CD4-positive, alpha-beta T cell (primary cell): ENCODE measurements around the gene KLHL17. TPM values are rescaled to one million over a fixed set of nuclear protein-coding genes. Genes with fewer than 3 reads are reported as not detected.

Source experiments
- ATAC-seq: fragments of 200-7000 bp; cut with Tn5 transposase; one replicate; pipeline ENCODE4 v1.10.0; 2022; ENCODE audit warnings: mild to moderate bottlenecking; ENCODE audit not compliant: poor library complexity
- CTCF ChIA-PET: fragments of 350-600 bp; sonication (Branson Sonifier 250); formaldehyde crosslinking; loops from one replicate; lab custom pipeline; 2021; ENCODE audit warnings: antibody characterized with exemption, inconsistent platforms; lab: Charles Lee
- POLR2A ChIA-PET: fragments of 350-600 bp; sonication (Branson Sonifier 250); formaldehyde crosslinking; loops from one replicate; lab custom pipeline; 2021; ENCODE audit warnings: antibody characterized with exemption, inconsistent platforms; lab: Charles Lee
- DNase-seq, 14 experiments: peaks; one replicate each; pipeline ENCODE4 v3.0.0-alpha.2; 2013 to 2020; ENCODE audit warnings: mixed read lengths in 2 of 14
- H3K27ac ChIP-seq, 2 donors: one replicate each; pipeline versions ENCODE4 v1.5.1 to v1.7.0; 2013; ENCODE audit warnings: low read length in 2 of 2, low read depth in 1 of 2, mild to moderate bottlenecking in 1 of 2
- H3K27me3 ChIP-seq, 2 experiments: 1 replicate in 1 of 2; 2 replicates in 1 of 2; pipeline versions ENCODE4 v1.6.1 to v1.7.0; 2013; ENCODE audit warnings: low read length in 2 of 2, control low read depth in 1 of 2, mild to moderate bottlenecking in 1 of 2, moderate library complexity in 1 of 2; ENCODE audit not compliant: insufficient read depth in 2 of 2, control insufficient read depth in 1 of 2
- H3K36me3 ChIP-seq: one replicate; pipeline ENCODE4 v1.6.1; 2013; ENCODE audit warnings: low read length, control low read depth; ENCODE audit not compliant: insufficient read depth
- H3K4me1 ChIP-seq: one replicate; pipeline ENCODE4 v1.6.1; 2013; ENCODE audit warnings: low read length, control low read depth; ENCODE audit not compliant: insufficient read depth
- H3K4me3 ChIP-seq: one replicate; pipeline ENCODE4 v1.5.1; 2013; ENCODE audit warnings: mild to moderate bottlenecking, low read length, moderate library complexity
- H3K9me3 ChIP-seq, 2 experiments: 1 replicate in 1 of 2; 2 replicates in 1 of 2; pipeline versions ENCODE4 v1.6.1 to v1.7.0; 2013; ENCODE audit warnings: low read length in 2 of 2, mild to moderate bottlenecking in 2 of 2, control low read depth in 1 of 2, moderate library complexity in 1 of 2; ENCODE audit not compliant: control insufficient read depth in 1 of 2, insufficient read depth in 1 of 2
- H3K27ac Mint-ChIP-seq: one replicate; pipeline ENCODE4 v1.8.0; 2020; ENCODE audit warnings: mixed read lengths
- H3K27me3 Mint-ChIP-seq: one replicate; pipeline ENCODE4 v1.8.0; 2021; ENCODE audit warnings: mixed read lengths
- H3K36me3 Mint-ChIP-seq: one replicate; pipeline ENCODE4 v1.8.0; 2021; ENCODE audit warnings: low read depth, mixed read lengths
- H3K4me1 Mint-ChIP-seq: one replicate; pipeline ENCODE4 v1.8.0; 2021; ENCODE audit warnings: low read depth, mixed read lengths
- H3K4me3 Mint-ChIP-seq: one replicate; pipeline ENCODE4 v1.8.0; 2020; ENCODE audit warnings: mild to moderate bottlenecking, mixed read lengths
- H3K9me3 Mint-ChIP-seq: one replicate; pipeline ENCODE4 v1.8.0; 2020; ENCODE audit warnings: mixed read lengths
- CTCF ChIP-seq: fragments of 200-600 bp; IDR thresholded peaks from one replicate; pipeline ENCODE4 v1.8.0; 2022; ENCODE audit warnings: antibody characterized with exemption, mild to moderate bottlenecking
- intact Hi-C, 2 experiments: fragments of 100-400 bp; cut with DNase I in 1 of 2; cut with micrococcal nuclease in 1 of 2; formaldehyde crosslinking; loops; one replicate each; pipeline versions ENCODE4 v1.15.1 to v1.9.0; 2023 to 2025; cut with DNase I, micrococcal nuclease
- total RNA-seq, 174 experiments: library from RNA in 2 of 174; stranded (reverse) in 2 of 174; gene quantifications; one replicate each; pipeline ENCODE4 v1.2.3 and lab custom pipeline; 2021 to 2026

KLHL17 gene
- total RNA-seq, 2 experiments from 2014 or later: 13.9 TPM

- POLR2A ChIA-PET: no interaction called here
- Mint-ChIP-seq H3K27ac (no peak overlapping the region), H3K36me3 (no peaks in the 10 kb centered on the region), H3K4me1 (peaks cover 5% of the 10 kb centered on the region), H3K27me3 (peaks cover 56% of the 10 kb centered on the region), H3K9me3 (no peaks in the 10 kb centered on the region), H3K4me3 (no peak overlapping the region)
- peaks cover 23% of the 10 kb centered on the region for H3K4me1 ChIP-seq
- DNase-seq (no peak), ATAC-seq (no peak)
- H3K4me3 ChIP-seq: no peak overlapping the region
- H3K36me3 ChIP-seq: no peaks in the 10 kb centered on the region
- intact Hi-C loops: no loop called here
- no peak for TF ChIP-seq CTCF
- peaks cover 49 to 62% of the 10 kb centered on the region in 2 experiments for H3K27me3 ChIP-seq
- no peak overlapping the region for H3K27ac ChIP-seq
- H3K9me3 ChIP-seq: peaks cover 0 to 43% of the 10 kb centered on the region in 2 experiments
- CTCF ChIA-PET: no interaction called here
These were observed 22.9 kb upstream of the KLHL17 start for GRCh38 chr1:937521-937920.

- Mint-ChIP-seq H3K27me3 (peaks cover 58% of the 10 kb centered on the region), H3K36me3 (no peaks in the 10 kb centered on the region), H3K9me3 (no peaks in the 10 kb centered on the region), H3K4me1 (peaks cover 5% of the 10 kb centered on the region), H3K27ac (no peak overlapping the region), H3K4me3 (no peak overlapping the region)
- peaks cover 30% of the 10 kb centered on the region for H3K4me1 ChIP-seq
- ChIA-PET CTCF (no interaction called here), POLR2A (no interaction called here)
- no peak overlapping the region for H3K4me3 ChIP-seq
- intact Hi-C loops: no loop called here
- peak in 1 of 14 experiments; percentile 48 for DNase-seq
- H3K36me3 ChIP-seq: no peaks in the 10 kb centered on the region
- peaks cover 53 to 67% of the 10 kb centered on the region in 2 experiments for H3K27me3 ChIP-seq
- TF ChIP-seq CTCF: no peak
- no peak overlapping the region for H3K27ac ChIP-seq
- H3K9me3 ChIP-seq: peaks cover 0 to 48% of the 10 kb centered on the region in 2 experiments
- ATAC-seq: no peak
These were observed 22.2 kb upstream of the KLHL17 start for GRCh38 chr1:938088-938683.

DNA sequence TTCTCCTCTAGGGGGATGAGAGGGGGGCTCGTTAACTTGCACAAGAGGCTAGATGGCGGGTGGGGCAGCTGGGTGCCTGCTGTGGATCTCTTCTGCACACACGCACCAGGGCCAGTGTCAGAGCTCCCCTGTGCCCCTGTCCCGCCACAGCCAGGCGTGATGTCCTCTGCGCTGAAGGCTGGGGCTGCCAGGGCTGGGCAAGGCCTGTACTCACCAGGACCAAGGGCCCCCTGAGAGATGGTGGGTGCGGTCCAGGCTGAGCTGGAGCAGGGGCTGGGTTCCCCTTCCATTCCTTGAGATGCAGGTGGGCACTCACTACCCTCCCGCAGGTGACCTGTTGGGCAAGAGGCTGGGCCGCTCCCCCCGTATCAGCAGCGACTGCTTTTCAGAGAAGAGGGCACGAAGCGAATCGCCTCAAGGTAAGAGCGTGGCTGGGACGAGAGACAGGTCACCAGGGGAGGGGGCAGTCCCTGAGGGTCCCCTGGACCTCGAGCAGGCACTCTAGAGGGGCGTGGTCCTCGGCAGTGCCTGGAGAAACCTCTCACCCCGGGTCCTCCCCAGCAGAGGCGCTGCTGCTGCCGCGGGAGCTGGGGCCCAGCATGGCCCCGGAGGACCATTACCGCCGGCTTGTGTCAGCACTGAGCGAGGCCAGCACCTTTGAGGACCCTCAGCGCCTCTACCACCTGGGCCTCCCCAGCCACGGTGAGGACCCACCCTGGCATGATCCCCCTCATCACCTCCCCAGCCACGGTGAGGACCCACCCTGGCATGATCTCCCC, 21.5 kb upstream of the KLHL17 start:
- H3K4me3 ChIP-seq: no peak overlapping the region
- intact Hi-C loops: no loop called here
- Mint-ChIP-seq H3K4me3 (no peak overlapping the region), H3K9me3 (no peaks in the 10 kb centered on the region), H3K4me1 (peaks cover 5% of the 10 kb centered on the region), H3K27ac (no peak overlapping the region), H3K36me3 (no peaks in the 10 kb centered on the region), H3K27me3 (peaks cover 54% of the 10 kb centered on the region)
- H3K36me3 ChIP-seq: no peaks in the 10 kb centered on the region
- no peak for TF ChIP-seq CTCF
- H3K9me3 ChIP-seq: peaks cover 0 to 48% of the 10 kb centered on the region in 2 experiments
- H3K27ac ChIP-seq: no peak overlapping the region
- ChIA-PET POLR2A (no interaction called here), CTCF (no interaction called here)
- peaks cover 31% of the 10 kb centered on the region for H3K4me1 ChIP-seq
- ATAC-seq (no peak), DNase-seq (no peak)
- H3K27me3 ChIP-seq: peaks cover 48 to 65% of the 10 kb centered on the region in 2 experiments
